Measurements from ENCODE around the gene EMP2. TPM values are rescaled to one million over a fixed set of nuclear protein-coding genes. Genes with fewer than 3 reads are reported as not detected.

The EMP2 gene
- total RNA-seq, 1 donor from 2014 or later = 110 TPM

Other genes starting within 250 kb of the EMP2 start
- 43.0 TPM for gene ATF7IP2, start 194.5 kb downstream of the EMP2 start, total RNA-seq
- not detected for gene TEKT5, start 114.3 kb upstream of the EMP2 start, total RNA-seq
- gene NUBP1, start 163.2 kb upstream of the EMP2 start, total RNA-seq = 50.4 TPM
- gene TVP23A, start 238.2 kb upstream of the EMP2 start, total RNA-seq = 0.41 TPM